ENCODE measurements around the gene ELL. TPM values are rescaled to one million over a fixed set of nuclear protein-coding genes. Genes with fewer than 3 reads are reported as not detected.

ELL gene
- total RNA-seq, 4 donors from 2014 or later: 16.2 to 72.2 (median 18.0) TPM

DNA sequence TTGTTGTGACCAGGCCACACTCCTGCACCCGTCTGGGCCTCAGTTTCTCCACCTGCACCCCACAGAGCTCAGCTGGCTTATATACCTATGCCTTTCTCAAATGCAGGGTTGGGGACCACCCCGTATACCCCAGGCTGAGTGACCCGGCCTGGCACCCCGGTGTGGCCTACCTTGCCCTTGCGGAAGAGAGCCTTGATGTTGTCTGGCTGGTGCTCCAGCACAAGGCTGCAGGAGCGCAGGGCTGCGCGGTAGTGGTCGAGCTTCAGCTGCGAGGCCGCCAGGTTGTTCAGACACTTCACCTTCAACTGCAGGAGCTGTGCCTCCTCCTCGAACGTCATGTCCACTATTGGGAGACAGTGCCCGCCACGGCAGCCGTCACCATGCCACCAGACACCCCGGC, 15.6 kb upstream of the ELL start:
- intact Hi-C loops (cut with DNase I; ENCODE audit: low total_unique reads) (no loop called here), in situ Hi-C loops (cut with MboI; ENCODE audit: low pct_ligation_motif_present in 1 of 4, low pct_unique_long_range_greater_than_20kb in 1 of 4, low sequenced_read_pairs in 3 of 4) (no loop called here)
- Histone ChIP-seq H3K27ac (no peak overlapping the region), H3K4me3 (no peak overlapping the region), H3K9me3 (no peaks in the 10 kb centered on the region), H3K27me3 (no peaks in the 10 kb centered on the region), H3K4me1 (peaks cover 7 to 12% (median 9%) of the 10 kb centered on the region in 4 donors), H3K36me3 (peaks cover 0 to 8% (median 2%) of the 10 kb centered on the region in 4 donors)
- 93% methylated on average over 17 of the region's 17 CpGs; no CpG with 5 or more reads in 1 of the 2 donors for WGBS, 2 donors (ENCODE audit: low coverage in 1 of 2)
- TF ChIP-seq POLR2AphosphoS5 (IDR thresholded peaks at IDR 0.05) (no peak), POLR2A (IDR thresholded peaks at IDR 0.05) (peak; percentile 8)
- no peak for DNase-seq

DNA sequence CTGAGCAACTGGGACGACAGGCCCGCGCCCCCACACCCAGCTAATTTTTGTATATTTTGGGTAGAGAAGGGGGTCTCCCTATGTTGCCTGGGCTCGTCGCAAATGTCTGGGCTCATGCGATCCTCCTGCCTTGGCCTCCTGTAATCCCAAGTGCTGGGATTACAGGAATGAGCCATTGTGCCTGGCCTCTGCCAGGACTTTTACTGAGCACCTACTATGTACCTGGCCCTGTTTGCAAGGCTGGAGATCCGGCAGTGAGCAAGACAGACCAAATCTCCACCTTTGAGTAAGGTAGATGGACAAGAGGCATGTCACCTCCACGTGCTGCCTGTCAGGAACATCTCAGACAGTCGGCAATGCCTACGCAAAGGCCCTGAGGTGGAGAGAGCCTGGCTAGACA, 14.6 kb upstream of the ELL start:
- H3K4me3 ChIP-seq: no peak overlapping the region
- H3K36me3 ChIP-seq: peaks cover 0 to 12% (median 5%) of the 10 kb centered on the region in 4 donors
- no peaks in the 10 kb centered on the region for H3K27me3 ChIP-seq
- no peak for TF ChIP-seq POLR2AphosphoS5 (IDR thresholded peaks at IDR 0.05)
- no peak for TF ChIP-seq POLR2A (IDR thresholded peaks at IDR 0.05)
- TF ChIP-seq EP300 (IDR thresholded peaks at IDR 0.05; ENCODE audit: low read depth): no peak
- TF ChIP-seq, protein P1, sequence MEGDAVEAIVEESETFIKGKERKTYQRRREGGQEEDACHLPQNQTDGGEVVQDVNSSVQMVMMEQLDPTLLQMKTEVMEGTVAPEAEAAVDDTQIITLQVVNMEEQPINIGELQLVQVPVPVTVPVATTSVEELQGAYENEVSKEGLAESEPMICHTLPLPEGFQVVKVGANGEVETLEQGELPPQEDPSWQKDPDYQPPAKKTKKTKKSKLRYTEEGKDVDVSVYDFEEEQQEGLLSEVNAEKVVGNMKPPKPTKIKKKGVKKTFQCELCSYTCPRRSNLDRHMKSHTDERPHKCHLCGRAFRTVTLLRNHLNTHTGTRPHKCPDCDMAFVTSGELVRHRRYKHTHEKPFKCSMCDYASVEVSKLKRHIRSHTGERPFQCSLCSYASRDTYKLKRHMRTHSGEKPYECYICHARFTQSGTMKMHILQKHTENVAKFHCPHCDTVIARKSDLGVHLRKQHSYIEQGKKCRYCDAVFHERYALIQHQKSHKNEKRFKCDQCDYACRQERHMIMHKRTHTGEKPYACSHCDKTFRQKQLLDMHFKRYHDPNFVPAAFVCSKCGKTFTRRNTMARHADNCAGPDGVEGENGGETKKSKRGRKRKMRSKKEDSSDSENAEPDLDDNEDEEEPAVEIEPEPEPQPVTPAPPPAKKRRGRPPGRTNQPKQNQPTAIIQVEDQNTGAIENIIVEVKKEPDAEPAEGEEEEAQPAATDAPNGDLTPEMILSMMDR (IDR thresholded peaks at IDR 0.05): no peak
- H3K9me3 ChIP-seq: no peaks in the 10 kb centered on the region
- no peak for DNase-seq
- no peak overlapping the region for H3K27ac ChIP-seq
- in situ Hi-C loops (cut with MboI; ENCODE audit: low pct_ligation_motif_present in 1 of 4, low pct_unique_long_range_greater_than_20kb in 1 of 4, low sequenced_read_pairs in 3 of 4) (no loop called here), intact Hi-C loops (cut with DNase I; ENCODE audit: low total_unique reads) (no loop called here)
- WGBS, 2 donors (ENCODE audit: low coverage in 1 of 2): 97% methylated on average over 10 of the region's 10 CpGs; no CpG with 5 or more reads in 1 of the 2 donors
- peaks cover 0 to 2% (median under 1%) of the 10 kb centered on the region in 4 donors for H3K4me1 ChIP-seq

DNA sequence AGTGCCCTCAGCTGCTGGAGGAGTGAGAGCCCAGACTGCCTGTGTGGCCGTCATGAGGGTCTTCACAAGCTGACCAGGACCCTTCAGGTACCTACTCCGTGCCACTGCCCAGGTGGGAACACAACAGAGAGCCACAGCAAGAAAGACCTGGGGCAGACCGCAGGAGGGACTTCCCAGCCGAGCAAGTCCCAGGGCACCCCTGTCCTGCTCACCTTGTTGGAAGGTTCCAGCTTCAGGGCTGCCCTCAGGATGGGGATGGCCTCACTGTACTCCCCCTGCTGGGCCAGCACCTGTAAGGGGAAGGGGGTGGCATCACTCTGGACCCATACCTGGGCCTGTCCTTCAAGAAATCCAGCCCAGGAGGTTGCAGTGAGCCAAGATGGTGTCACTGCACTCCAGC, 11.2 kb upstream of the ELL start:
- DNase-seq: no peak
- intact Hi-C loops (cut with DNase I; ENCODE audit: low total_unique reads): no loop called here
- no peaks in the 10 kb centered on the region for H3K4me1 ChIP-seq
- WGBS, 2 donors (ENCODE audit: low coverage in 1 of 2): 92% methylated on average over 4 of the region's 4 CpGs; no CpG with 5 or more reads in 1 of the 2 donors
- H3K36me3 ChIP-seq: peaks cover 0 to 12% (median 3%) of the 10 kb centered on the region in 4 donors
- H3K9me3 ChIP-seq: no peaks in the 10 kb centered on the region
- H3K27ac ChIP-seq: no peak overlapping the region
- in situ Hi-C loops (cut with MboI; ENCODE audit: low pct_ligation_motif_present in 1 of 4, low pct_unique_long_range_greater_than_20kb in 1 of 4, low sequenced_read_pairs in 3 of 4): no loop called here
- TF ChIP-seq EP300 (IDR thresholded peaks at IDR 0.05; ENCODE audit: low read depth) (no peak), POLR2AphosphoS5 (IDR thresholded peaks at IDR 0.05) (no peak), POLR2A (IDR thresholded peaks at IDR 0.05) (no peak)
- TF ChIP-seq, protein P1 (IDR thresholded peaks at IDR 0.05): no peak
- H3K4me3 ChIP-seq: no peak overlapping the region
- H3K27me3 ChIP-seq: no peaks in the 10 kb centered on the region

DNA sequence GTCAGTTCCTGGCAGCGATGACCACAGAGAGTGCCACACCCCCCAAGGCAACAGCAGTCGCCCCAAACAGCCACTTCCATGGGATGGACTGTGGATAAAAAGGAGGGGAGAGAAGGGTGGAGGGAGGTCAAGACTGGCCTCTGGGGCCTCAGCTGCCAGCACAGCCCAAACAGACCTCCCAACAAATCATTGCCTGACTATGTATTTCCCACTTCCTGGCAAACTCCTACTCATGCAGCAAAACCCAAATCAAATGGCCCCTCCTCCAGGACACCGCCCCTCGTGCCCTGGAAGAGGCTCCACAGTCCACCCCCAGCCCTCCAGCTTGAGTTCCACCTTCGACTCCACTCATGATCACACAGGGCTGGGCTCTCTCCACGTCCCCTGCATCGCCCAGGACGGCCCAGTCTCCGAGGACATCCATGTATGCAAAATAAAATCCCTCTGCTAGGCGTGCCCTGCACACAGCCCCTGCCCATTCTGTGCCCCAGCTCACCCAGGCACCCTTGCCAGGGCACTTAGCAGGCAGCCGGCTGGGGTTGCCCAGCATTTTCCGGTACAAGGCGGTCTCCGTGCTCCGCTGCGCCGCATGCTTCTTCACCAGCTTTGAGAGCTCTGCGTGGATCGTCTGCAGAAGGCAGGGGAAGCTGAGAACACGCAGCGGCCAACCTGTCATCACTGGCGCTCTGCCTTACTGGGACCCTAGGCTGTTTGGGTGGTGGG, 10.5 kb upstream of the ELL start:
- Histone ChIP-seq H3K27ac (no peak overlapping the region), H3K4me3 (no peak overlapping the region), H3K27me3 (no peaks in the 10 kb centered on the region), H3K4me1 (no peaks in the 10 kb centered on the region), H3K9me3 (no peaks in the 10 kb centered on the region), H3K36me3 (peaks cover 0 to 12% (median 3%) of the 10 kb centered on the region in 4 donors)
- WGBS, 2 donors (ENCODE audit: low coverage in 1 of 2): 93% methylated on average over 22 of the region's 22 CpGs; no CpG with 5 or more reads in 1 of the 2 donors
- TF ChIP-seq, protein P1 (IDR thresholded peaks at IDR 0.05): no peak
- no peak for TF ChIP-seq POLR2A (IDR thresholded peaks at IDR 0.05)
- TF ChIP-seq EP300 (IDR thresholded peaks at IDR 0.05; ENCODE audit: low read depth): no peak
- no peak for TF ChIP-seq POLR2AphosphoS5 (IDR thresholded peaks at IDR 0.05)
- no peak for DNase-seq
- intact Hi-C loops (cut with DNase I; ENCODE audit: low total_unique reads) (no loop called here), in situ Hi-C loops (cut with MboI; ENCODE audit: low pct_ligation_motif_present in 1 of 4, low pct_unique_long_range_greater_than_20kb in 1 of 4, low sequenced_read_pairs in 3 of 4) (no loop called here)

Measured in transverse colon (tissue), 4 donors.